G401.6 (cell line): ENCODE measurements around the gene PGGHG.
"Not testable (repeated sequence)": the region's sequence is repeated elsewhere in the genome, so short reads cannot be mapped to it uniquely, and the experiment has no call there.

Source experiments
- FAIRE-seq: peaks from 2 replicates; lab custom pipeline; 2012; peaks lifted over from hg19 to GRCh38; lab: Jason Lieb, UNC

PGGHG gene

GRCh38 chr11:297586-298405 lies 8.9 kb downstream of the PGGHG start:
- no peak for FAIRE-seq

DNA sequence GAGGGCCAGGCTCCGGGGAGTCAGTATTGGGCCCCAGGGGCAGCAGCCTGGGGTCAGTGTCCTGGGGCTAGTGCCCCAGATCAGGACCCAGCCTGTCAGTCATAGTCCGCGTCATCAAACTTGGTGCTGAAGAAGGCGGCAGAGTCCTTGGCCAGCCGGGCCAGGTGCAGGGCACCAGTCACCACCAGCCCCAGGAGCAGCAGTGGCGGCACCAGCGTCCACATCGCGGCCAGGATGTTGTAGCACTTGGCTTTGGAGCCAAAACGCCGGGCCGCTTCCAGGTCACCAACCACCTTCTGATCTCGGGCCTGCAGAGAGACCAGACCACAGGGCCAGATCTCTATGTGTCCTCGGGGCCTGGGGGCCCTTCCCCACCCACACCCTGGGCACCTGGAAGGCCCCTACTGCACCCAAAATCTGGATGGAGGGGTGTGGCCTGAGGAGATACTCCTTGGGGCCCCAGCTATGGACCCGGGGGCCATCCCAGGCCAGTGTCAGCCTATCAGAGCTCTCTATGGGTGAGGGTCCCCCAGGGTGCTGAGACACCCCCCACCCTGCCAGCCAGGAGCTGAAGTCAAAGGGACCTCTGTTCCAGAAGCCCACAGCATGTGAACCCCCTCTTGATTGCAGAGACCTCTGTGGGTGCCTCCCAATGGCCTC lies 9.6 kb downstream of the PGGHG start:
- FAIRE-seq, result no peak

- no peak for FAIRE-seq
These were observed 10.4 kb downstream of the PGGHG start, which contains the start of gene IFITM5 for GRCh38 chr11:299081-299891. Gene IFITM5, minus strand, starts transcription at chr11:299526. Its CDS starts 36 bp downstream, at chr11:299490.

DNA sequence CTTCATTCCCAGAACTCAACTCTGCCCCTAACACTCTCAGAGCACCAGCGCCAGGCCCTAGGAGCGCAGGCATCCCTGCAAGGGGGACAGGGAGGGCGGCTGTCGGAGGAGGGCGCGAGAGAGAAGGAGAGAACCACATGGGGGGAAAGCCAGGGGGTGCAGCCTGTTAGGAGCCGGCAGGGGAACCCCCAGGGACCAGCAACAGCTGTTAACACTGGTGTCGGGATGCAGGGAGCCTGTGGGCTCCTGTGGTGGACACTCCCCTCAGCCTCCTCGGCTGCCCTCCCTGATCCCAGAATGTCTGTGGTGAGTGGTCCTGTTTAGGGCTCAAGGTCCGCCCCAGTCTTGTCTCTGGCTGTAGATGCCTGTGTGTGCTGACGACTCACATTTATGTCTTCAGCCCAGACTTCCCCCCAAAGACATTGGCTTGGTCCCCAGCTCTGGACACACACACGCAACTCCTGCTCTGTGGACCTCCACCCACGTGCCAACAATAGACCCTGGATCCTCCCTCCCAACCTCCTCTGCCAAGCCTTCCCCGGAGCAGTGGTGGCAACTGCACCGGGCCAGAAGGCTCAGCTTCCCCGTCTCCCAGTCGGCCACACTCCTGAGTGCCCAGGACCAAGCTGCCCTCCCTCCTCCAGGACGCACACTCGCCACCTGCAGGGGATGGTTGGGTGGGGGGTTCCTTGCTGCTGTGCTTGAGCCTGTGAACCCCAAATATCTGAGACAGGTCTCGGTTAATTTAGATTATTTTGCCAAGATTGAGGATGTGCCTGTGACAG lies 11.2 kb downstream of the PGGHG start:
- FAIRE-seq, result no peak

- FAIRE-seq, result no peak
These were observed 14.4 kb downstream of the PGGHG start for GRCh38 chr11:303363-303762.

DNA sequence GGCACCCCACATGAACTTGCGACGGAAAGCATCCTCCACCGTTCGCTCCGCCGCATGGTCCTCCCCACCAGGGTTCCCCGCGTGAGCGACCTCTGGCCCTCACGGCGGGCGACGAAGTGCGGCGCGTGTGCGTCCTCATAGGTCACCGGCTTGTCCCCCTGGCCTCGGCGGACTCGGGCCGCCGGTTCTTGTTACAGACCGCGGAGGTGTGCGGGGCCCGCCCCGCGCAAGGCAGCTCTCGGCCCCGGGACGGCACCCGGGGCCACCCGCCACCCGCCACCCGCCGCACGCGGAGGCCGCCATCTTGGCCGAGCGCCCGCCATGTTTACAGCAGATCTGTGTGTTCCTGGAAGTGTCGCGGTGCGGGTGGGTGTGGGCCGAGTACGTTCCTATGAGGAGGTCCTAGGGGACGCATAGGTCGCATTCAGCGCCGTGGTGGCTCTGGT lies 15.2 kb downstream of the PGGHG start:
- FAIRE-seq, result no peak

DNA sequence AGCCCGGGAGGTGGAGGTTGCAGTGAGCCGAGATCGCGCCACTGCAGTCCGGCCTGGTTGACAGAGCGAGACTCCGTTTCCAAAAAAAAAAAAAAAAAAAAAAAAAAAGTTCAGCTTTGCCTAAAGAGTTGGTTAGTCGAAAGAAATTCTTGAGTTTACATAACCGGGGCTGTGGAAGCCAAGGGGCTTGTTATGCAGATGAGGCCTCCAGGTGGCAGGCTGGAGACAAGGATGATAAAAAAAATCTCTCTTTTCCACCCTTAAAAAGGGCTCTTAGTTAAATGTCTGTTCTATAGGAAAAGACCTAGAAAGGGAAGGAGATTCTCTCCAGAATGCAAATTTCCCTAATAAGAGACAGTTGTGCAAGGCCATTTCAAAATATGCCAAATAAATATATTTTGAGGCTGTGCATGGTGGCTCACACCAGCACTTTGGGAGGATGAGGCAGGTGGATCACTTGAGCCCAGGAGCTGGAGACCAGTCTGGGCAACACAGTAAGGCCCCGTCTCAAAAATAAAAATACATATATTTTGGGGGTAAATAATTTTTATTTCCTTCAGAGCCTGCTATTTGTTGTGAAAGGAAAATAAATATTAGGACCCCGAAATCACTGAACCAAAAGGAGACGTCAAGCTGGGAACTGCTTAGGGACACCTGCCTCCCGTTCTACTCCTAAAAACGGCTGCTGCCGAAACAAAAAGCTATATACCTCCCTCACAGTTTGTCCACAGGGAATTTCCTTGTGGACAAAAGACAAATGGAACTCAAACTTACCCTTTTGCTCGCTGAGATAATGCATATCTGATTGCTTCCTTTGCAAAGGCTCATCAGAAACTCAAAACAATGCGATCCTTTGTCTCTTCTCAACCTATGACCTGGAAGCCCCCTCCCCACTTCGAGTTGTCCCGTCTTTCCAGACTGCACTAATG lies 16.3 kb downstream of the PGGHG start:
- peak; percentile 94 for FAIRE-seq

- no peak for FAIRE-seq
These were observed 16.9 kb downstream of the PGGHG start for GRCh38 chr11:305844-306211.

DNA sequence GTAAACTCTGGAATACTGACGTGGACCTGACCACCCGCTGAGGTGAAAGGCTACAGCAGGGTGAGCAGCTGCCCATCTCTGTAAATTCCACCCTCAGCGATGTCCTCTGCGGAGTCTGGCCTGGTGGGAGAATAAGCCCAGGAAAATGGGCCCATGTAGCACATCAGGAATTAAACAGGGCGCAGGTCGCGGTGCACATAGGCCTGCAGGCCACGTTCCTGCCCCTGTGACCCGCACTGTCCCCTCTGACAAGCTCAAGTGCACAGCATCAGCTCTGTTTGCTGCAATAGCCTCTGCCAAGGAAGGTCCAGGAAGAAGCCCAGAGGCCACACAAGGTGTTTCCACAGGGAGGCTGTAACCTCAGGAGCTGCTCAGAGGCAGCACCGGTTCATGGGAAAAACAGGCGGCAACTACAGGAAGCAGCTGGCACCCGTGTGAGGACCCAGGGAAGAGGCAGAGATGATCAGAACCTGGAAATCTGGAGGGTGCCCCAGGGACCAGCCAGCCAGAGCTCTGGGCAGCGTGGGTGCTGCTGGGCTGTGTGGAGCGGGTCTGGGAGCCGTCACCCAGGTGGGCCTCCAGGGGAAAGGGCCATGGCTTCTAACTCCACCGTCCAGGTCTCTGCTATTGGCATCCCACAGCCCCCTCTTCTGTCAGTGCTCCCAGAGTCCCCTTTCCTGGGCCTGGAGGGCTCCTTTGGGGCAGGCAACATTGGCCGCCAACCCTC lies 17.9 kb downstream of the PGGHG start:
- FAIRE-seq, result no peak

- not testable (repeated sequence) for FAIRE-seq
These were observed 19.1 kb downstream of the PGGHG start, which contains the start of gene IFITM2 for GRCh38 chr11:307766-308708. Gene IFITM2, plus strand, starts transcription at chr11:307816. Its CDS starts 377 bp downstream, at chr11:308193.

DNA sequence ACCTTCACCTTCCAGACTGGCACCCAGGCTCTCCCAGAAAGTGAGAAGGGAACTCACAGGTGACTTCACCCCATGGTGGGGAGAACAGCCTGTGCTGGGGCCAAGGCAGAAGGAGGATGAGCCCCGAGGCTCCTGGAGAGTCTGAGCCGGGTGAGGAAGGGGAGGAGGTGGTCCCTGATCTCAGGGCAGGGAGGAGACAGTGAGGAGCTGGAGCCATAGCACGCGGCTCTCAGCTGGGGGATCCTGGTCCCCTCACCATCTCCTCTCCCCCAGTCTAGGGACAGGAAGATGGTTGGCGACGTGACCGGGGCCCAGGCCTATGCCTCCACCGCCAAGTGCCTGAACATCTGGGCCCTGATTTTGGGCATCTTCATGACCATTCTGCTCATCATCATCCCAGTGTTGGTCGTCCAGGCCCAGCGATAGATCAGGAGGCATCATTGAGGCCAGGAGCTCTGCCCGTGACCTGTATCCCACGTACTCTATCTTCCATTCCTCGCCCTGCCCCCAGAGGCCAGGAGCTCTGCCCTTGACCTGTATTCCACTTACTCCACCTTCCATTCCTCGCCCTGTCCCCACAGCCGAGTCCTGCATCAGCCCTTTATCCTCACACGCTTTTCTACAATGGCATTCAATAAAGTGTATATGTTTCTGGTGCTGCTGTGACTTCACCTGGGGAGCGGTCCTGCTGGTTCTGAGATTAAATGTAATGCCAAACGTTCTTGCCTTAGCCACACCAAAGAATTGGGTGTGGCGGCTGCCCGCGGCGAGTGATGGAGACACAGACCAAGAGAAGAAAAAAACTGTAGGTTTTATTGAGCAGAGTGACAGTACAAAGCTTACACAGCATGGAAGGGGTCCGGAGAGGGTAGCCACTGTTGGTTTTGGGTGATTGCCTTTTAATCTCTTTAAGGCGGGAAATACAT lies 20.1 kb downstream of the PGGHG start:
- not testable (repeated sequence) for FAIRE-seq

DNA sequence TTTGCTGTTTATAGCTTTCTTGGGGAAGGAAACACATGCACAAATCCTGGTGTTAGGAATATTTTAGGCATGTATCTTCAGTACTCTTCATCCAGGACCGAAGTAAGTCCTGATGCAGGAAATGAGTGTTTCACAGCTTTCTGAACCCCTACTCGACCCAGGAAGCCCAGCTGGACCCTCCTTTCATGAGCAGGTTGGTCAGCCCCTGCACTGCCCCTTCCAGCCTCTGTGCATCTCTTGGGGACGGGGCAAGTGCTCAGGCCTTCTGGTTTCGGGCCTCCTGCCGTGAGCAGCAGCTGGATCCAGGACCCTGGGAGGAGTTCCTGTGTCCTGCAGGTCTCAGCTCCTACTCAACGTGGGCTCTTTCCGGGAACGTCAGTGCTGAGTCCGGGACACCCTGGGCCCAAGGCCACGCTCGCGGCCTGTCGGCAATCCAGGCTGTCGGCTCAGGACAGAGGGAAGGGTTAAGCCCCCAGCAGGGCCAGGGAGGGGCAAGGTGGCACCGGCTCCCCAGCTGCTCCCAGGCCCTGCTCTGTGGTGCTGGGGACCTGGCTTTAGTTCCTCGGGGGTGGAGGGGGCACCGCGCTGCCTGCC lies 21.1 kb downstream of the PGGHG start:
- not testable (repeated sequence) for FAIRE-seq

GRCh38 chr11:311013-311748 lies 22.3 kb downstream of the PGGHG start:
- not testable (repeated sequence) for FAIRE-seq

- FAIRE-seq, result no peak
These were observed 23.3 kb downstream of the PGGHG start for GRCh38 chr11:312092-312816.

- FAIRE-seq, result no peak
These were observed 24.4 kb downstream of the PGGHG start for GRCh38 chr11:313304-313786.
